Measurements from ENCODE around the gene MYO7B.

Gene MYO7B

DNA sequence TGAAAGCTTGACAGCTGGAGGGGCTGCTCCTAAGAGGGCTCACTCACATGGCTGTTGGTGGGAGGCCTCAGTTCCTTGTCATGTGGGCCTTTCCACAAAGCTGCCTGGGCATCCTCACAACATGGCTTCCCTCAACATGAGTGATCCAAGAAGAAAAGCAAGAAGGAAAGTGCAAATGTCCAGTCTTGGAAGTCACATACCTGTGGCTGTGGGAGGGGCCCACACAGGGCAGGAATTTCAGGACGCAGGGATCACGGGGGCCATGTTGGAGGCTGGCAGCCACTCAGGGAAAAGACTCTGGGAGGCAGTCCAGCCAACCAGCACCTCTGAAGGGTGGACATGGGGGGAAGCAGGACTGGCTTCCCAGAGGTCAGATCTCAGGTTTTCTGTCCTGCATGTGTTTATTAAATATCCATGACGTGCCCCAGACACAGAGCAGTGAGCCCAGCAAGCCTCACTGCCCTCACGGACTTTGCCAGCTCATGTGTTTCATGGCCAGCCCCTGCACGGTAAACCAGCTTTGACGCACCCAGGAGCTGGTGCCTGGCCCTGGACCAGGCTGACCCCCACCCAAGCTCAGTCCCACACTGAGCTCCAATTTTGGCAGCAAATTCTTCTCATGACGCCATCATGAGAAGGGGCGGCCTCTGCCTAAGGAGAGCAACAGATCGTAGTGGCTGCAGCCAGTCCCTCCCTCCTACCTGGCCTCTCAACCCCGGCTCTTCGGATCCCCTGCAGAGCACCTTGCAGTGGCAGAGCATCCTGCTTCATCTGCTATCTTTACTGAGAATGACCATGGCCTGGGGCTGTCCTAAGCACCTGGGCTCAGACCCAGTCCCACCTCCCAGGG lies 75.8 kb downstream of the MYO7B start:
- H3K27me3 ChIP-seq (ENCODE audit: insufficient read depth, low read length) = peaks cover 17% of the 10 kb centered on the region; the same call in 1 of the 2 replicates
- TF ChIP-seq EZH2 (IDR thresholded peaks at IDR 0.05; ENCODE audit: borderline replicate concordance, low read length) = no peak
- TF ChIP-seq, protein P1, sequence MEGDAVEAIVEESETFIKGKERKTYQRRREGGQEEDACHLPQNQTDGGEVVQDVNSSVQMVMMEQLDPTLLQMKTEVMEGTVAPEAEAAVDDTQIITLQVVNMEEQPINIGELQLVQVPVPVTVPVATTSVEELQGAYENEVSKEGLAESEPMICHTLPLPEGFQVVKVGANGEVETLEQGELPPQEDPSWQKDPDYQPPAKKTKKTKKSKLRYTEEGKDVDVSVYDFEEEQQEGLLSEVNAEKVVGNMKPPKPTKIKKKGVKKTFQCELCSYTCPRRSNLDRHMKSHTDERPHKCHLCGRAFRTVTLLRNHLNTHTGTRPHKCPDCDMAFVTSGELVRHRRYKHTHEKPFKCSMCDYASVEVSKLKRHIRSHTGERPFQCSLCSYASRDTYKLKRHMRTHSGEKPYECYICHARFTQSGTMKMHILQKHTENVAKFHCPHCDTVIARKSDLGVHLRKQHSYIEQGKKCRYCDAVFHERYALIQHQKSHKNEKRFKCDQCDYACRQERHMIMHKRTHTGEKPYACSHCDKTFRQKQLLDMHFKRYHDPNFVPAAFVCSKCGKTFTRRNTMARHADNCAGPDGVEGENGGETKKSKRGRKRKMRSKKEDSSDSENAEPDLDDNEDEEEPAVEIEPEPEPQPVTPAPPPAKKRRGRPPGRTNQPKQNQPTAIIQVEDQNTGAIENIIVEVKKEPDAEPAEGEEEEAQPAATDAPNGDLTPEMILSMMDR (IDR thresholded peaks at IDR 0.05; ENCODE audit: low read length) = no peak
- H3F3A ChIP-seq (ENCODE audit: insufficient read depth, low read length) = no peaks in the 10 kb centered on the region
- H2AFZ ChIP-seq (ENCODE audit: low read length) = no peak overlapping the region
- no peak overlapping the region for H3K9ac ChIP-seq (ENCODE audit: low read length)
- H3K9me2 ChIP-seq (ENCODE audit: low read depth, low read length) = no peaks in the 10 kb centered on the region
- peaks cover 4% of the 10 kb centered on the region; the same call in 1 of the 2 replicates for H3K9me3 ChIP-seq (ENCODE audit: low read length)
- H3K79me2 ChIP-seq (ENCODE audit: insufficient read depth, low read length) = no peaks in the 10 kb centered on the region
- no peak overlapping the region for H3K27ac ChIP-seq (ENCODE audit: low read depth, low read length, poor library complexity, severe bottlenecking)
- no peak overlapping the region for H3K4me2 ChIP-seq (ENCODE audit: low read length)
- no peaks in the 10 kb centered on the region for H3K4me1 ChIP-seq (ENCODE audit: insufficient read depth, low read length, severe bottlenecking)
- no peaks in the 10 kb centered on the region for H4K20me1 ChIP-seq (ENCODE audit: insufficient read depth, low read length)
- H3K4me3 ChIP-seq (ENCODE audit: low read depth, low read length, poor library complexity, severe bottlenecking) = no peak overlapping the region
- no peaks in the 10 kb centered on the region; the same call in 1 of the 2 replicates for H3K36me3 ChIP-seq (ENCODE audit: insufficient read depth, low read length)

DNA sequence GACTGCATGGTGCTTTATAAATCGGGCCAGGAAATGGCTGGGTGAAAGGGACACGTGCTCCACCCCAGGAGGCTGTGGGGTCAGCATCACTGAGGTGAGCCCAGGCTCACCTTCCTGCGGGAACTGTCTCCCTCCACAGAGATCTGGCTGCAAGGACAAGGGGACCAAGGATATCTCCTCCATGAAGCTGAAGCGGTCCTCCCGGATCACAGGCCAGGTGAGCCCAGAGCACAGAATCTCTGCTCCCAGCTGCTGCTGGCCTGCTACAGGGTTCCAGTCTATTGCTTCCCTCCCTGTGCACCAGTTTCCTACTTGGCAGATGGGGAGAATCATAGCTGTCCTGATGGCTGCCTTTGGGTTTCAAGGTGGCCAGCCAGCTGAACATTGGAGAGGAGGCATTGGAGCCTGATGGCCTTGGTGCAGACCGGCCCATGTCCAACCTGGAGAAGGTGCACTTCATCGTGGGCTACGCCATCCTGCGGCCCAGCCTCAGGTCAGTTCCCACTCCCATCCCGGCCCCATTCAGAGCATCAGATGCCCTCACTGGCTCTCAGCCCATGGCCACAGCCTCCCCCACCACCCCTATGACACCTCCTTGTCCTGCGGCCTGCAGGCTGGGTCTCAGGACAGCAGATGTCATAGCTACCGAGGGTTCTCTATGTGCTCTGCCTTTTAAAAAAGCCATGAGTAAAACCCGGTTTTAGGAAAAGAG lies 76.8 kb downstream of the MYO7B start:
- Histone ChIP-seq H4K20me1 (ENCODE audit: insufficient read depth, low read length) (no peaks in the 10 kb centered on the region), H2AFZ (ENCODE audit: low read length) (no peak overlapping the region), H3K4me2 (ENCODE audit: low read length) (no peak overlapping the region), H3K79me2 (ENCODE audit: insufficient read depth, low read length) (no peaks in the 10 kb centered on the region), H3K4me1 (ENCODE audit: insufficient read depth, low read length, severe bottlenecking) (no peaks in the 10 kb centered on the region), H3K4me3 (ENCODE audit: low read depth, low read length, poor library complexity, severe bottlenecking) (no peak overlapping the region), H3F3A (ENCODE audit: insufficient read depth, low read length) (no peaks in the 10 kb centered on the region), H3K9ac (ENCODE audit: low read length) (no peak overlapping the region), H3K9me2 (ENCODE audit: low read depth, low read length) (no peaks in the 10 kb centered on the region), H3K9me3 (ENCODE audit: low read length) (peaks cover 4% of the 10 kb centered on the region; the same call in 1 of the 2 replicates), H3K36me3 (ENCODE audit: insufficient read depth, low read length) (no peaks in the 10 kb centered on the region; the same call in 1 of the 2 replicates), H3K27ac (ENCODE audit: low read depth, low read length, poor library complexity, severe bottlenecking) (no peak overlapping the region), H3K27me3 (ENCODE audit: insufficient read depth, low read length) (peaks cover 14% of the 10 kb centered on the region; the same call in 1 of the 2 replicates)
- TF ChIP-seq, protein P1 (IDR thresholded peaks at IDR 0.05; ENCODE audit: low read length) = no peak
- no peak for TF ChIP-seq EZH2 (IDR thresholded peaks at IDR 0.05; ENCODE audit: borderline replicate concordance, low read length)

DNA sequence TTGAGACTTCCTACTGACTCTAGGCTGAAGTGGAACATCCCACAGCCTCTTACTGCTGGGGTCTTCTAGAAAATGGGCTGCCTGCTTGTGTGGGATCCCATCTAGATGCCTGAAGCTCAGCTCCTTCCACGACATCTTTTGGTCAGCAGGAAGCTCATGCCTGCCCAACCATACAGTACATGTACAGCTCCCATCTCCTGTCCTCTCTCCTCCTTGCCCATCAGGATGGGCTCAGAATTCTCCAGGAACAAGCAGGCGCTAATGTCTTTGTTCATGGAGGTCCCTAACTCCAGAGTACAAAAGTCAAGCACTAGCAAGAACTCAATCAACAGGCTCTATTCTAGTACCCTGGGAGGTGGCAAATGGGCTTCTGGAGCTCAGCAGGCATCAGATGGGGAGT lies 78.8 kb downstream of the MYO7B start:
- Histone ChIP-seq H3K27me3 (ENCODE audit: insufficient read depth, low read length) (peaks cover 11% of the 10 kb centered on the region; the same call in 1 of the 2 replicates), H3K9me2 (ENCODE audit: low read depth, low read length) (no peaks in the 10 kb centered on the region), H2AFZ (ENCODE audit: low read length) (no peak overlapping the region), H3K79me2 (ENCODE audit: insufficient read depth, low read length) (no peaks in the 10 kb centered on the region), H3K9me3 (ENCODE audit: low read length) (peaks cover 4% of the 10 kb centered on the region; the same call in 1 of the 2 replicates), H3K4me2 (ENCODE audit: low read length) (no peak overlapping the region), H3K36me3 (ENCODE audit: insufficient read depth, low read length) (no peaks in the 10 kb centered on the region; the same call in 1 of the 2 replicates), H3K27ac (ENCODE audit: low read depth, low read length, poor library complexity, severe bottlenecking) (no peak overlapping the region), H3F3A (ENCODE audit: insufficient read depth, low read length) (no peaks in the 10 kb centered on the region), H3K4me1 (ENCODE audit: insufficient read depth, low read length, severe bottlenecking) (no peaks in the 10 kb centered on the region), H3K4me3 (ENCODE audit: low read depth, low read length, poor library complexity, severe bottlenecking) (no peak overlapping the region), H4K20me1 (ENCODE audit: insufficient read depth, low read length) (no peaks in the 10 kb centered on the region), H3K9ac (ENCODE audit: low read length) (no peak overlapping the region)
- TF ChIP-seq, protein P1 (IDR thresholded peaks at IDR 0.05; ENCODE audit: low read length) = no peak
- no peak for TF ChIP-seq EZH2 (IDR thresholded peaks at IDR 0.05; ENCODE audit: borderline replicate concordance, low read length)

Measured in OCI-LY1 (cell line).